Tibial nerve (tissue), 4 donors: Measurements from ENCODE around the gene KCTD16. TPM values are rescaled to one million over a fixed set of nuclear protein-coding genes. Genes with fewer than 3 reads are reported as not detected.

Experiments used
- DNase-seq, 2 donors: peaks; one replicate each; pipeline ENCODE4 v3.0.0-alpha.2; 2019; ENCODE audit warnings: low spot score in 2 of 2
- H3K27ac ChIP-seq, 4 donors: fragments of 200-600 bp; sonication (generic) in 3 of 4; one replicate each; pipeline ENCODE4 v1.5.1; 2017 to 2019; ENCODE audit warnings: mild to moderate bottlenecking in 1 of 4
- H3K27me3 ChIP-seq, 2 donors: fragments of 200-600 bp; sonication (generic) in 1 of 2; one replicate each; pipeline versions ENCODE4 v1.5.1 to v1.6.0; 2017 to 2019
- H3K36me3 ChIP-seq, 3 donors: fragments of 200-600 bp; sonication (generic); one replicate each; pipeline ENCODE4 v1.5.1; 2018 to 2019
- H3K4me1 ChIP-seq, 4 donors: fragments of 200-600 bp; sonication (generic) in 3 of 4; one replicate each; pipeline ENCODE4 v1.5.1; 2017 to 2019
- H3K4me3 ChIP-seq, 4 donors: fragments of 200-600 bp; sonication (generic) in 3 of 4; one replicate each; pipeline ENCODE4 v1.5.1; 2017 to 2019; ENCODE audit warnings: mild to moderate bottlenecking in 1 of 4, moderate library complexity in 1 of 4
- H3K9me3 ChIP-seq, 4 donors: fragments of 200-600 bp; sonication (generic) in 3 of 4; one replicate each; pipeline ENCODE4 v1.5.1; 2017 to 2019
- EP300 ChIP-seq, 2 donors: sonication (generic); formaldehyde crosslinking; IDR thresholded peaks; one replicate each; pipeline ENCODE4 v1.6.1; 2017; ENCODE audit warnings: antibody characterized with exemption in 2 of 2, mild to moderate bottlenecking in 1 of 2
- POLR2A ChIP-seq, 2 donors: fragments of 450-650 bp; IDR thresholded peaks; one replicate each; pipeline ENCODE4 v1.6.1; 2017; ENCODE audit warnings: antibody characterized with exemption in 2 of 2, mild to moderate bottlenecking in 2 of 2, moderate library complexity in 2 of 2
- WGBS, 2 donors: methylation state at CpG; one replicate each; pipeline ENCODE4 v1.1.5; 2018; 5-methylcytosine and 5-hydroxymethylcytosine counted together
- total RNA-seq, 4 donors: library from RNA; depleted of rRNA; stranded (reverse); fragments of >200 nt; gene quantifications; one replicate each; pipeline ENCODE4 v1.1.0, GENCODE V29; 2016
- TF ChIP-seq, protein P1 (sequence below), 5 experiments: fragments of 200-600 bp in 3 of 5; fragments of 450-650 bp in 2 of 5; sonication (generic) in 3 of 5; IDR thresholded peaks; one replicate each; pipeline ENCODE4 v1.5.1; 2016 to 2019; ENCODE audit warnings: antibody characterized with exemption in 5 of 5, mild to moderate bottlenecking in 3 of 5, moderate library complexity in 2 of 5

The KCTD16 gene
- total RNA-seq, 4 donors from 2014 or later: under 0.01 to 0.44 (median 0.41) TPM

DNA sequence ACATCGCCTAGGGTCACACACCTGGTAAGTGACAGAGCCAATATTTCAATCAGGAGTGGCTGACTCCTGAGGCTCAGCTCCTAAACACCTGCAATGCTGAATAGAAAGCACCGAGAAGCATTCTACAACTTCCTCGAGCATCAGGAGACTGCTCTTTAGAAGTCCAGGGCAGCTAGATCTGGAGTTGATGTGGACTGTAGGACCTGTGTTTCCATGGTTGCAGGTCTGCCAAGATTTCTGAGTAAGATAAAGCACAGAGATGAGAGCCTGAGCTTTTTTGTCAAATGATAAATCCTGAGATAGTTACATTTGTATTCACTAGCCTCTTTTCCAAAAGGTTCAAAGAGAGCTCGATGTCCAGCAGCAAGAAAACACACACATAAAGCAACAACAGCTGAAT, 44.0 kb upstream of the KCTD16 start:
- Histone ChIP-seq H3K36me3 (no peaks in the 10 kb centered on the region), H3K27me3 (no peaks in the 10 kb centered on the region), H3K4me1 (no peaks in the 10 kb centered on the region), H3K27ac (no peak overlapping the region), H3K4me3 (no peak overlapping the region), H3K9me3 (no peaks in the 10 kb centered on the region)
- 89 to 94% methylated on average over 4 of the region's 4 CpGs for WGBS, 2 donors
- no peak for DNase-seq
- TF ChIP-seq, protein P1, sequence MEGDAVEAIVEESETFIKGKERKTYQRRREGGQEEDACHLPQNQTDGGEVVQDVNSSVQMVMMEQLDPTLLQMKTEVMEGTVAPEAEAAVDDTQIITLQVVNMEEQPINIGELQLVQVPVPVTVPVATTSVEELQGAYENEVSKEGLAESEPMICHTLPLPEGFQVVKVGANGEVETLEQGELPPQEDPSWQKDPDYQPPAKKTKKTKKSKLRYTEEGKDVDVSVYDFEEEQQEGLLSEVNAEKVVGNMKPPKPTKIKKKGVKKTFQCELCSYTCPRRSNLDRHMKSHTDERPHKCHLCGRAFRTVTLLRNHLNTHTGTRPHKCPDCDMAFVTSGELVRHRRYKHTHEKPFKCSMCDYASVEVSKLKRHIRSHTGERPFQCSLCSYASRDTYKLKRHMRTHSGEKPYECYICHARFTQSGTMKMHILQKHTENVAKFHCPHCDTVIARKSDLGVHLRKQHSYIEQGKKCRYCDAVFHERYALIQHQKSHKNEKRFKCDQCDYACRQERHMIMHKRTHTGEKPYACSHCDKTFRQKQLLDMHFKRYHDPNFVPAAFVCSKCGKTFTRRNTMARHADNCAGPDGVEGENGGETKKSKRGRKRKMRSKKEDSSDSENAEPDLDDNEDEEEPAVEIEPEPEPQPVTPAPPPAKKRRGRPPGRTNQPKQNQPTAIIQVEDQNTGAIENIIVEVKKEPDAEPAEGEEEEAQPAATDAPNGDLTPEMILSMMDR (IDR thresholded peaks at IDR 0.05): no peak
- TF ChIP-seq POLR2A (IDR thresholded peaks at IDR 0.05) (no peak), EP300 (IDR thresholded peaks at IDR 0.05) (no peak)

DNA sequence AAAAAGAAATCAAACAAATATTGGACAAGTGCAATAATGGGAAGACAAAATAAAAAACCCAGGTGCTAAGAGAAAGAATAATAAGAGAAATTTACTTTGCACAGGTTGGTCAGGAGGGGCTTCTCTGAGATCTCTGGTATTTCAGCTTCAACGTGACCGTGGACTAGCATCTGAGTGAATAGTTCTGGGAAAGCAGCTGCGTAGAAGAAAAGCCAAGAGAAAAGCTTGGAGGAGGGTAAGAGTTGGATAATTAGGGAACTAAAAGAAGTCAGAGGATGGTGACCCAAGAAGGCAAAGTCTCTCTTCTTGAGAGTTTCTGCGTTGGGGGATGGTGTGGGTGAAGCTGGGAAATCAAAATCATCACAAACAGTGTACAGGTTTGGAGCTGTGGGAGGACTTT, 41.8 kb upstream of the KCTD16 start:
- Histone ChIP-seq H3K27me3 (no peaks in the 10 kb centered on the region), H3K4me1 (no peaks in the 10 kb centered on the region), H3K4me3 (no peak overlapping the region), H3K27ac (no peak overlapping the region), H3K9me3 (no peaks in the 10 kb centered on the region), H3K36me3 (no peaks in the 10 kb centered on the region)
- DNase-seq: no peak
- TF ChIP-seq POLR2A (IDR thresholded peaks at IDR 0.05) (no peak), EP300 (IDR thresholded peaks at IDR 0.05) (no peak)
- TF ChIP-seq, protein P1 (IDR thresholded peaks at IDR 0.05): no peak
- WGBS, 2 donors: 74 to 80% methylated on average over 4 of the region's 4 CpGs

DNA sequence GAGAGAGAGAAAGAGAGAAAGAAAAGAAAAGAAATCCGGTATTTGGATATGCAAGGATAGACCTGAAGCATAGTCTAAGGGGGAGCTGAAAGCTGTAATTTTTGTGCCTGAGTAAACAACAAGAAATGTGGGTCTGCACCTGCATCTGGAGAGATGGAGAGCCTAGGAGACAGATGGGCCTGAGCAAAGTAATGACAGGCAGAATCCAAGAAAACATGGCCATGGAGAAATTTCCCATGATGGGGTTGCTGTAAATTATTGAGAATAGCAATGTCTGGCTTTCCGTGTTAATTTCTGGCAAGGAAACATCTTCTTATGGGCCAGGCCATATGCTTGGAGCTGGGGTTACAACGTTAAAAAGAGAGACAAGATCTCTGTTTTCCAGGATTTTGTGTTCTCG, 40.4 kb upstream of the KCTD16 start:
- WGBS, 2 donors: 80 to 88% methylated on average over 4 of the region's 4 CpGs
- H3K27me3 ChIP-seq: no peaks in the 10 kb centered on the region

DNA sequence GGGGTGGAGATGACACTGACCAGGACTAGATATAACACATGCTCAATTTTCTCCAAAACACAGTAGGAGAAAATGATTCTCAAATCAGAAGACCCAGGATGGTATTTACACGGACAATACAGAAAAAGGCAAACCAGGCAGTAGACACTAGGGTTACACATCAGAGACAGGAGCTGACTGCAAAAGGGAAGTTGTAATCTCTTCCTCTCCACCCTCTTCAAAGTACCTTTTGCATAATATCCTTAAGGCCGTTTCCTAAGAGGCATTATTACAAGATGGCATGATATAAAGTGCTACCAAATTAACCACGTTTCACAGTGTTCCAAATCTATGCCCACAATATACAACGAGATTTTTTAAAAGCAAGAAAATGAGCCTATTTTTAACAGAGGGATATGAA, 39.4 kb upstream of the KCTD16 start:
- no peak for DNase-seq
- no peak for TF ChIP-seq EP300 (IDR thresholded peaks at IDR 0.05)
- no peak for TF ChIP-seq POLR2A (IDR thresholded peaks at IDR 0.05)
- TF ChIP-seq, protein P1 (IDR thresholded peaks at IDR 0.05): no peak
- no peaks in the 10 kb centered on the region for H3K27me3 ChIP-seq
- H3K4me3 ChIP-seq: no peak overlapping the region
- H3K9me3 ChIP-seq: no peaks in the 10 kb centered on the region
- no peaks in the 10 kb centered on the region for H3K4me1 ChIP-seq
- no peak overlapping the region for H3K27ac ChIP-seq
- no peaks in the 10 kb centered on the region for H3K36me3 ChIP-seq
- 75 to 77% methylated on average over 4 of the region's 4 CpGs for WGBS, 2 donors

More for the DNA sequence above, 40.4 kb upstream of the KCTD16 start:
- no peak for DNase-seq
- H3K4me3 ChIP-seq: no peak overlapping the region
- TF ChIP-seq, protein P1 (IDR thresholded peaks at IDR 0.05): no peak
- no peak for TF ChIP-seq EP300 (IDR thresholded peaks at IDR 0.05)
- TF ChIP-seq POLR2A (IDR thresholded peaks at IDR 0.05): no peak
- no peak overlapping the region for H3K27ac ChIP-seq
- H3K36me3 ChIP-seq: no peaks in the 10 kb centered on the region
- H3K9me3 ChIP-seq: no peaks in the 10 kb centered on the region
- no peaks in the 10 kb centered on the region for H3K4me1 ChIP-seq

DNA sequence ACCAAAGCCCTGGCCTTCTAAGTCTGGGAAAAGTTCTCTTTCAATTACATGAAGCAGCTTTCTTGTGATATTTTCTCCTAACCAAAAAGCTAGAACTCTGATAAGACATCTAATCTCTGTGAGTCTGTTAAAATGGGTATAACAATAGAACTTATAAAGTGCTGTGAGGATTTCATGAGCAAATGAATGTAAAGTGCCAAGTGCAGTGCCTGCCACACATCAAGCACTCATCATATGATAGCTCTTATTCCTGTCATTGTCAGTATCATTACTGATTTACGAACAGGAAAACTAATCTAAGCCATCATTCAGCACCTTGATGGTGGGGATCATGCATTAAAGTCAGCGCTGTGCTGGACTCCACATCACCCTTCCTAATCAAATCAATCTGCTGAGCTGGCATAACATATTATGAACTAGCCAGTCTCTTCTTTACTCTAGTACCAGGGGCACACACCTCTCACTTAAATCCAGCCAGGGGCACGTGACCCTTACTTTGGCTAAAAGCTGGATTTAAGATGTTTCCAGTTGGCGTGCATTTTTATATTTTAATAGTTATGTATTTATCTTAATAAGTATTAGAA, 37.5 kb upstream of the KCTD16 start:
- H3K27me3 ChIP-seq: no peaks in the 10 kb centered on the region
- no peak for DNase-seq
- no peak overlapping the region for H3K4me3 ChIP-seq
- H3K27ac ChIP-seq: no peak overlapping the region
- H3K36me3 ChIP-seq: no peaks in the 10 kb centered on the region
- TF ChIP-seq POLR2A (IDR thresholded peaks at IDR 0.05) (no peak), EP300 (IDR thresholded peaks at IDR 0.05) (no peak)
- TF ChIP-seq, protein P1 (IDR thresholded peaks at IDR 0.05): no peak
- 96% methylated on average over 4 of the region's 4 CpGs for WGBS, 2 donors
- no peaks in the 10 kb centered on the region for H3K4me1 ChIP-seq
- no peaks in the 10 kb centered on the region for H3K9me3 ChIP-seq
